WTC11 (cell line): ENCODE results near the gene LRRC61.
"Not testable (repeated sequence)": the region's sequence is repeated elsewhere in the genome, so short reads cannot be mapped to it uniquely, and the experiment has no call there.

Experiments
- AFF4 ChIP-seq: sonication (generic); formaldehyde crosslinking; IDR thresholded peaks from 2 replicates; pipeline ENCODE4 v1.8.1; 2023; ENCODE audit warnings: mild to moderate bottlenecking, missing genetic modification reagents, borderline replicate concordance
- ATF2 ChIP-seq: sonication (generic); formaldehyde crosslinking; IDR thresholded peaks from 2 replicates; pipeline ENCODE4 v1.8.1; 2022; ENCODE audit warnings: low read depth, missing genetic modification reagents, borderline replicate concordance
- ATF3 ChIP-seq: sonication (generic); formaldehyde crosslinking; conservative IDR thresholded peaks from 2 replicates; pipeline ENCODE4 v1.8.1; 2022; ENCODE audit warnings: mild to moderate bottlenecking, missing genetic modification reagents
- CREB1 ChIP-seq: sonication (generic); formaldehyde crosslinking; IDR thresholded peaks from 2 replicates; pipeline ENCODE4 v1.8.0; 2023; ENCODE audit warnings: mild to moderate bottlenecking, missing genetic modification reagents
- CTCF ChIP-seq: fragments of 200-600 bp; IDR thresholded peaks from 2 replicates; pipeline ENCODE4 v1.8.0; 2022; ENCODE audit warnings: antibody characterized with exemption
- ESRRA ChIP-seq: sonication (generic); formaldehyde crosslinking; IDR thresholded peaks from 2 replicates; pipeline ENCODE4 v1.8.1; 2022; ENCODE audit warnings: mild to moderate bottlenecking, missing genetic modification reagents, borderline replicate concordance
- FOXK1 ChIP-seq: sonication (generic); formaldehyde crosslinking; IDR thresholded peaks from 2 replicates; pipeline ENCODE4 v1.8.0; 2022; ENCODE audit warnings: mild to moderate bottlenecking, moderate library complexity, missing genetic modification reagents
- HMGA2 ChIP-seq: fragments of 250-450 bp; sonication (Bioruptor Pico); IDR thresholded peaks from 2 replicates; pipeline ENCODE4 v1.4.0; 2021; ENCODE audit warnings: mild to moderate bottlenecking, moderate library complexity
- JUN ChIP-seq: sonication (generic); formaldehyde crosslinking; IDR thresholded peaks from 2 replicates; pipeline ENCODE4 v1.8.0; 2023; ENCODE audit warnings: mild to moderate bottlenecking, missing genetic modification reagents
- KAT7 ChIP-seq: sonication (generic); formaldehyde crosslinking; IDR thresholded peaks from 2 replicates; pipeline ENCODE4 v1.8.1; 2023; ENCODE audit warnings: missing genetic modification reagents, mild to moderate bottlenecking, borderline replicate concordance
- SP1 ChIP-seq: sonication (generic); formaldehyde crosslinking; conservative IDR thresholded peaks from 2 replicates; pipeline ENCODE4 v1.8.1; 2022; ENCODE audit warnings: missing genetic modification reagents
- STAT6 ChIP-seq: sonication (generic); formaldehyde crosslinking; conservative IDR thresholded peaks from 2 replicates; pipeline ENCODE4 v1.8.1; 2023; ENCODE audit warnings: mild to moderate bottlenecking, low read depth, missing genetic modification reagents, moderate library complexity
- TP53 ChIP-seq: sonication (generic); formaldehyde crosslinking; IDR thresholded peaks from 2 replicates; pipeline ENCODE4 v1.8.1; 2023; ENCODE audit warnings: mild to moderate bottlenecking, missing genetic modification reagents
- USF1 ChIP-seq: sonication (generic); formaldehyde crosslinking; IDR thresholded peaks from 2 replicates; pipeline ENCODE4 v1.8.0; 2022; ENCODE audit warnings: mild to moderate bottlenecking, missing genetic modification reagents

- not testable (repeated sequence) for TF ChIP-seq CTCF; JUN (CRISPR knock-in tag); KAT7; AFF4 (CRISPR knock-in tag); ATF2 (CRISPR knock-in tag); TP53 (CRISPR knock-in tag); USF1 (CRISPR knock-in tag); HMGA2 (CRISPR knock-in tag); ATF3 (CRISPR knock-in tag); SP1 (CRISPR knock-in tag); CREB1 (CRISPR knock-in tag); ESRRA (CRISPR knock-in tag); STAT6 (CRISPR knock-in tag); FOXK1 (CRISPR knock-in tag)
Measured at GRCh38 chr7:150312649-150313366, 10.3 kb upstream of the LRRC61 start.
